Left colon (tissue), 2 donors: ENCODE results near the gene ERCC6. TPM values are rescaled to one million over a fixed set of nuclear protein-coding genes. Genes with fewer than 3 reads are reported as not detected.

Source experiments
- ATAC-seq: fragments of 200-7000 bp; cut with Tn5 transposase; one replicate; pipeline ENCODE4 v1.9.1; 2020; ENCODE audit warnings: mild to moderate bottlenecking, moderate library complexity
- DNase-seq, 2 donors: peaks; one replicate each; pipeline ENCODE4 v3.0.0-alpha.2; 2020
- intact Hi-C, 2 donors: fragments of 100-400 bp; cut with DNase I in 1 of 2; cut with micrococcal nuclease in 1 of 2; formaldehyde crosslinking; loops; one replicate each; pipeline versions ENCODE4 v1.11.2 to v1.14.0; 2022; cut with DNase I, micrococcal nuclease
- total RNA-seq, 2 donors: library from RNA; stranded (reverse); fragmentation: NEBNext Ultra II Directional; extraction: Animal tissue kit (Norgen Biotek cat#: 25700); gene quantifications; one replicate each; pipeline ENCODE4 v1.2.1, GENCODE V29; 2021
- donor health status: DM: no; HTN: no; CAD: no.
- donor health status: DM: yes; HTN: yes; CAD: no.

The ERCC6 gene
- total RNA-seq, 2 donors from 2014 or later: 16.4 to 24.5 TPM

- DNase-seq (no peak), ATAC-seq (no peak)
Measured at GRCh38 chr10:49552277-49552676, 13.4 kb upstream of the ERCC6 start.

DNA sequence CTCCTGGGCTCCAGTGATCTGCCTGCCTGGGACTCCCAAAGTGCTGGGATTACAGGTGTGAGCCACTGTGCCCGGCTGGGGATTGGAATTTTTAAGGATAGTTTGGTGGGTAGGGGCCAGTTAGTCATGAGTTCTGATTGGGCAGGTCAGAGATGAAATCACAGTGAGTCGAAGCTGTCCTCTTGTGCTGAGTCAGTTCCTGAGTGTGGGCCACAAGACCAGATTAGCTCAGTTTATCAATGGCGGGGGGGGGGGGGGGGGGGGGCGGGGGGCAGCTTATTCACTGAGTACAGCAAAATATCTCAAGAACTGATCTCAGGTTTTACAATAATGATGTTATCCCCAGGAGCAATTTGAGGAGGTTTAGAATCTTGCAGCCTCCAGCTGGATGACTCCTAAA, 11.6 kb upstream of the ERCC6 start:
- no peak for DNase-seq
- ATAC-seq: no peak
- intact Hi-C loops: no loop called here

More at GRCh38 chr10:49552277-49552676, 13.4 kb upstream of the ERCC6 start:
- intact Hi-C loops: no loop called here

GRCh38 chr10:49549640-49550346, 10.9 kb upstream of the ERCC6 start:
- no peak for ATAC-seq
- intact Hi-C loops: no loop called here
- DNase-seq: no peak

DNA sequence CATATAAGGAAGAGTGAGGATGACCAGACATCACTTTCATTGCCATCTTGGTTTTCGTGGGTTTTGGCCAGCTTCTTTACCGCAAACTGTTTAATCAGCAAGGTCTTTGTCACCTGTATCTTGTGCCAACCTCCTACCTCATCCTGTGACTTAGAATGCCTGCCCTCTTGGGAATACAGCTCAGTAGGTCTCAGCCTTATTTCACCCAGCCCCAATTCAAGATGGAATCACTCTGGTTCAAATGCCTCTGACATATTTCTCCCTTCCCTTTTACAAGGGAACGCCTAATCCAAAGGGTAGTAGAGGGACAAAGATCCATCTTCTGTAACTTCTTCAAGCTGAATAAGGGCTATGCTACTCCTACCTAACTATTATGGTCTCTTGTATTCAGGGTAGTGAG, 4.7 kb upstream of the ERCC6 start:
- intact Hi-C loops: no loop called here
- no peak for DNase-seq
- no peak for ATAC-seq

DNA sequence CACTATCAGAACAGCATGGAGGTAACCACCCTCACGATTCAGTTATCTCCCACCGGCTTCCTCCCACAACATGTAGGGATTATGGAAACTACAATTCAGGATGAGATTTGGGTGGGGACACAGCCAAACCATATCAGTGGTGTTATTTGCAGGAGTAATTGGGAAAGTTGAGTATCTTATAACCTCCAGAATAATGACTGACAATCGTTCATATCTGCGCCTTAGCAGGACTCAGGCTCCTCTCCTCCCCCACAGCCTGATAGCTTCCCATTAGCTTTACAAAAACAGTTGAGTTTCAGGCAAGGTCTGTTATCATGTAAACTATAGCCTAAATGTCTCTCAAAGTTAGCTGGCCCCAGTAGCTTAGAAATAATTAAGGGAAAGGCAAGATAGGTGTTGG, 3.4 kb upstream of the ERCC6 start:
- intact Hi-C loops: no loop called here
- DNase-seq: no peak
- no peak for ATAC-seq

- DNase-seq: no peak
- ATAC-seq: no peak
- intact Hi-C loops: no loop called here
Measured at GRCh38 chr10:49541762-49542161, 2.8 kb upstream of the ERCC6 start.

DNA sequence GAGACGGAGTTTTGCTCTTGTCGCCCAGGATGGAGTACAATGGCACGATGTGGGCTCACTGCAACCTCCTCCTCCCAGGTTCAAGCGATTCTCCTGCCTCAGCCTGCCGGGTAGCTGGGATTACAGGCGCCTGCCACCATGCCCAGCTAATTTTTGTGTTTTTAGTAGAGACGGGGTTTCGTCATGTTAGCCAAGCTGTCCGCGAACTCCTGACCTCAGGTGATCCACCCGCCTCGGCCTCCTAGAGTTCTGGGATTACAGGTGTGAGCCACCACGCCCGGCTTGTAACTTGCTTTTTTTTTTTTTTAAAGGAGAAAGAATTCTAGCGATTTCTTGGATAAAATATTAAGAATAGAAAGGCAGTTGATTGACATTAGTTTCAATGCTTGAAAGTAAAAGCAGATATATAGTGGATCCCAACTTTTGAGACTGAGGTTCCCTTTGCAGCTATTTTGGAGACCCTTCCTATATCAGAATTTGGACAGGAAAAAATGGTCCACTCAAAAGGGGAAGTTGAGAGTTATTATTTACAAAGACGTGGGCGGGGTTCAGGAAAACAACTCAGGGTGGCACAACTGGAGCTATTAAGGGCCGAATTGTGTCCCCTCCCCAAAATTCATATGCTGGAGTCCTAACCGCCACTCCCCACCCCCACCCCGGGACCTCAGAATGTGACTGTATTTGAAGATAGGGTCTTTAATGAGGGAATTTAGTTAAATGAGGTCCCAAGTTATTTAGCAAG, 1.3 kb upstream of the ERCC6 start:
- DNase-seq (no peak), ATAC-seq (no peak)
- intact Hi-C loops: no loop called here

- ATAC-seq (peak; percentile 68), DNase-seq (peak; percentile 42 to 61)
- intact Hi-C loops: no loop called here
Measured at GRCh38 chr10:49539320-49539885, 482 bp upstream of the ERCC6 start.

- no peak for ATAC-seq
- intact Hi-C loops: no loop called here
- no peak for DNase-seq
Measured at GRCh38 chr10:49534670-49535381, 4.1 kb downstream of the ERCC6 start.

DNA sequence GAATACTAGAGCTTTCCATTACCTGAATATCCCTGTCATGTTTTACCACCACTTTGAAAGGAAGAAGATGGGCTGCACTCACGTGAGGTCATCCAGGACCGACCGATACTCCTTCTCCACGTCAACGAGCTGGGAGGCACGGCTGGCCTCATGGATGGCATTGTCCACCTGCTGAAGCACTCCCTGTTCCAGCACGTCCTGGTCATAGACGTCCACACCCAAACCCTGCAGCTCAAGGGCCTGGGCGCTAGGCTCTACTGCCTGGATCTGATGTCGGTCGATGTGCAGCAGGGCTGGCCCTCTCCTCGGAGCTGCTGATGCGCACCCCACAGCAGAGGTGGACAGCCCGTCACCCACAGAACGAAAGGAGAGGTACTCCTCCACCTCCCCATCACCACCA, 6.5 kb downstream of the ERCC6 start:
- DNase-seq (no peak), ATAC-seq (no peak)
- intact Hi-C loops: no loop called here

DNA sequence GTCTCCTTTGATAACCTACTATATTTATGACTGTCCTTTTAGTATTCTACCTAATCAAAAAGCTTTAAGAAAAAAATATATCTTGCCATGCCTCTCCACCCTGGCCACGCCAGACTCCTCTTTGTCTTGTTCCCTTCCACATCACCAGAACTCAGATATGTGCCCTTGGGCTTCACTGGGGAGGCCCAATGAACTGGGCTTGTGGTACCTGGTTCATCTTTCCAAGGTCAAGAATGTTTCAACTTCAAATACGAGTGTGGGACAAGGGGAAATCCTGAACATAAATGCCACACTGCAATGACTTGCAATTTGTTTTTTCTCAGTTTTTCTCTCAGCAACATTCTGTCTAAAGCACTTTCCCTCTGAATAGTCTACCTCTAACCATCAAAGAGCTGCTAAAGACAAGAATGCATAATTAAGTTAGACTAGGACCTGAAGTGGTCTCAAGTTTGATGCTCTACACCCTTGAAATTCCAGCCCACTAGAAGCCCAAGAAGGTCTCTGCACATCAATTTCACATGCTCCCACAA, 9.9 kb downstream of the ERCC6 start:
- intact Hi-C loops: no loop called here
- DNase-seq: no peak
- no peak for ATAC-seq

DNA sequence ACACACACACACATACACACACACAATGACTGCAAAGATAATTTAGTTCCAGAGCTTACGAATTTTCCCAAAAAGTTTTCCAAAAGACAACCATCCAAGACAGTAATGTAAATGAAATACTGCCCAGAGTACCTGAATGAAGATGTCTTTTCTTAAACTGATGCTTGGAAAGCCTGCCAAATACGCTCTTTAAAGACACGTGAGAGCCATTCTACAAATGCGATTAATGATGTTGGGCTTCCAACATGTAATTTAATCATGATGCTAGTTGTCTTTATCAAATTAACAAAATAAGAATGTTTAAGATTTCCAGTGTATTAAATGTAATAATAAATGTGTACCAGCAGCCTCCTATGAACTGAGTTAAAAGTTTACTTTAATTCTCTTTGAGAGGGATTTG, 11.1 kb downstream of the ERCC6 start:
- DNase-seq (no peak), ATAC-seq (no peak)
- intact Hi-C loops: no loop called here

- ATAC-seq (no peak), DNase-seq (no peak)
- intact Hi-C loops: no loop called here
Measured at GRCh38 chr10:49527061-49527460, 11.9 kb downstream of the ERCC6 start.

DNA sequence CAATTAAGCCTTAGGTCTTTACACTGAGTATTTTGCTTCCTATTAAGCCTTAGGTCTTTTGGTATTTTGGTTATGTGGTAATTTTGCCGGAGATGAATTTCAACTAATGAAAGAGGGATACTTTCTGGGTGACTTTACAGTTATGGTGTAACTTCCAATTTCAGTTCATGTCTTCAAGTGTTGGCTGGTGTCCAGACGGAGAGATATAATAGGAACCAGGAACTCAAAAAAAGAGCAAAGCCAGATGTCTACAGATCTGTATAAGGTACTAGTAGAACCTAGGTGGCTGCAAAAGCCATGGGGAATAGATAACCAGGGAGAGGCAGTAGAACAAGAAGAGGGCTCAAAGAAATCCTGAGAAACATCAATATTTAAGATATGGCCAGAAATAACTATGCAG, 12.3 kb downstream of the ERCC6 start:
- ATAC-seq (no peak), DNase-seq (no peak)
- intact Hi-C loops: no loop called here

GRCh38 chr10:49524496-49524895, 14.4 kb downstream of the ERCC6 start:
- DNase-seq (no peak), ATAC-seq (no peak)
- intact Hi-C loops: no loop called here

DNA sequence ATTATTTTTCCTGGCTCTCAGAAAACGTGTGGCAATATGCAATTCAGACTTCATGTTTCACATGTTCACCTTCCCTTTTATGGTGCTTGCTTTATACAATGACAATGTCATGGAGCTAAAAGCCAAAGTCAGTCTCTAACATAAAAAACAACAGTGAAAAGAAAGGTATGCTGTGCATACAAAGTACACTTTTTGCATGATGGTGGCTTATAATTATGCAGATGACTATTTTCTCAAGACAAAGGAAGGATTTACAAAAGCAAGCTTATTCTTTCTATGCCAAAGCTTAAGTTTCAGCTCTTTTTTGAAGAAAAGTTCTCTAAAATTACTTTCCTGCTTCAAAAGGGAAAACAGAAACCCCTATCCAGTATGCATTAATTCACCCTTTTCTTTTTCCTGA, 15.6 kb downstream of the ERCC6 start:
- DNase-seq (no peak), ATAC-seq (no peak)
- intact Hi-C loops: no loop called here

DNA sequence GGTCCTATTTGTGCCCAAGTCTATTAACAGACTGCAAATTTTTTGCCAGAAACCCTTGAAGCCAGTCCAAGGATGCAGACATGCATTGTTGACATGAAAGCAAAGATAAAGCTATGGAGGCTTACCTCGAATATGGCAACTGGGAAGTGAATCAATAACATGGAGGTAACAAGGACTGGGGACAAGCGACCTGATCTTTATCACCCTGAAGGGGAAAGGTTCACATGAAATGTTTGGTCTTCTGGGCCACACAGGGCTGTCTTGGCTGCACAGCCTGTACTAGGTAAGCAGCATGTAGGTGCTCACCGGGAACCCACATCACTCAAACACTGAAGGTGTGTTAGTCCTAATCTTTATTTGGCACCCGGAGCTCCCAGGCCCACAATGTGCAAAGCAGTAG, 17.9 kb downstream of the ERCC6 start:
- no peak for ATAC-seq

DNA sequence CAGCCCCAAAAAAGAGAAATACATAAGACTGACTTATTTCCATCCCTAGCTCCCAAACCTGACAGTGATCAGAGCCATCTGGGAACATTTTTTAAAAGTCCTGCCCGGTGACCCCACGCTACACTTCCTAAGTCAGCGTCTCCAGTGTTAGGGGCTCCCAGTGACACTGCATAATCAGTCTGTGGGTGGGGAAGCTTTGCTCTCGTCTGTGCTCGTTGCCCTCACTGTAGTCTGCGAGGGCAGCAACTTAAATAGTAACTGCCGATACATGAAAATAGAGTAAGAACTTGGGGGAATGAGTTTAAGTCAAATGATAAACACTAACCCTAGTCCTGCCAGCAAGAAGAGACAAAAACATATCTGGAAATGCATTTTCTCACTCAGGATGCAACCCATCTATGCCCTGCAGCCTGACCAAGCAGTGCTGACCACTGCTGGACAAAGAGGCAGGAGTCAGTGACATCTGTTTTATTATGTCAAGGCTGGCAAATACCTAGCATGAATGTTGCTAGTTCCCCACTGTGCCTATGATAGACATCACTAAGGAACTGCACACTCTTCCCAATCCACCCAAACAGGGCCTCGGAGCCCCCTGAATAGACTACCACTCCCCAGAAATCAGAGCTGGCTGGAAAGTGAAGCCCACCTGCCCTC, 18.7 kb downstream of the ERCC6 start:
- DNase-seq (no peak), ATAC-seq (no peak)
- intact Hi-C loops: no loop called here

More for the DNA sequence above, 17.9 kb downstream of the ERCC6 start:
- intact Hi-C loops: no loop called here
- no peak for DNase-seq

GRCh38 chr10:49519717-49520116, 19.2 kb downstream of the ERCC6 start:
- DNase-seq (no peak), ATAC-seq (no peak)
- intact Hi-C loops: loop anchor here in 1 of 2 donors (10.0 kb wide), 1 partner anchor 115 kb away; no protein-coding TSS in a partner anchor
